ENCODE data around the gene SH3BP2. TPM values are rescaled to one million over a fixed set of nuclear protein-coding genes. Genes with fewer than 3 reads are reported as not detected.

Gene SH3BP2
- total RNA-seq, 1 donor from 2014 or later: 70.8 TPM

DNA sequence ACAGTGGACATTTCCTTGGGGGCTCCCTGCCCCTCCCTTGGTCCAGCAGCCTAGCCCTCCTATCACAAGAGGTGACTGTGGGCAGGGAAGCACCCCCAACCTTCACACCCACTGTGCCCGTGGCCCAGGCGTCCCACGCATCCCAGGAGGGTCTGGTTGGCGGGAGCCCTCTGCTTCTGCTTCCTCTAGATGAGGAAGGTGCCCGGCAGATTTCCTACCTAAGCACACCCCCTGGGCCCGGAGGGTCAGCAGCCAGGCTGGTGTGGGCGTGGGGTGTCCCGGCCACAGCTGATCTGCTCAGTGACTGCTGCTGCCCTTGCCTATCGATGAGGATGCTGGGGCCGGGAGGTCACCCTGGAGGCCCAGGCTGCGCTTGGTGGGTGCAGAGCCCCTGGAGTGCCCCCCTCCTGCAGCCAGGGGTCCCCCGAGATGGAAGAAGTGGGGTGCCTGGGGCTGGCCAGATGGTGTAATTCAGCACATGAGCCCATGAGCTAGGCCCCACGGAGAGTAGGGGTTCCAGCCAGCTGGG lies 12.2 kb downstream of the SH3BP2 start:
- TF ChIP-seq, protein P1, sequence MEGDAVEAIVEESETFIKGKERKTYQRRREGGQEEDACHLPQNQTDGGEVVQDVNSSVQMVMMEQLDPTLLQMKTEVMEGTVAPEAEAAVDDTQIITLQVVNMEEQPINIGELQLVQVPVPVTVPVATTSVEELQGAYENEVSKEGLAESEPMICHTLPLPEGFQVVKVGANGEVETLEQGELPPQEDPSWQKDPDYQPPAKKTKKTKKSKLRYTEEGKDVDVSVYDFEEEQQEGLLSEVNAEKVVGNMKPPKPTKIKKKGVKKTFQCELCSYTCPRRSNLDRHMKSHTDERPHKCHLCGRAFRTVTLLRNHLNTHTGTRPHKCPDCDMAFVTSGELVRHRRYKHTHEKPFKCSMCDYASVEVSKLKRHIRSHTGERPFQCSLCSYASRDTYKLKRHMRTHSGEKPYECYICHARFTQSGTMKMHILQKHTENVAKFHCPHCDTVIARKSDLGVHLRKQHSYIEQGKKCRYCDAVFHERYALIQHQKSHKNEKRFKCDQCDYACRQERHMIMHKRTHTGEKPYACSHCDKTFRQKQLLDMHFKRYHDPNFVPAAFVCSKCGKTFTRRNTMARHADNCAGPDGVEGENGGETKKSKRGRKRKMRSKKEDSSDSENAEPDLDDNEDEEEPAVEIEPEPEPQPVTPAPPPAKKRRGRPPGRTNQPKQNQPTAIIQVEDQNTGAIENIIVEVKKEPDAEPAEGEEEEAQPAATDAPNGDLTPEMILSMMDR (IDR thresholded peaks at IDR 0.05; ENCODE audit: unreplicated experiment): no peak
- Mint-ChIP-seq H3K4me3 (ENCODE audit: low read depth) (no peak overlapping the region), H3K4me1 (ENCODE audit: low read depth) (peaks cover 9% of the 10 kb centered on the region), H3K36me3 (ENCODE audit: insufficient read depth) (no peaks in the 10 kb centered on the region), H3K9me3 (ENCODE audit: low read depth) (no peaks in the 10 kb centered on the region), H3K27ac (no peak overlapping the region), H3K27me3 (peaks cover 3% of the 10 kb centered on the region)
- DNase-seq (ENCODE audit: low spot score, unreplicated experiment): no peak

DNA sequence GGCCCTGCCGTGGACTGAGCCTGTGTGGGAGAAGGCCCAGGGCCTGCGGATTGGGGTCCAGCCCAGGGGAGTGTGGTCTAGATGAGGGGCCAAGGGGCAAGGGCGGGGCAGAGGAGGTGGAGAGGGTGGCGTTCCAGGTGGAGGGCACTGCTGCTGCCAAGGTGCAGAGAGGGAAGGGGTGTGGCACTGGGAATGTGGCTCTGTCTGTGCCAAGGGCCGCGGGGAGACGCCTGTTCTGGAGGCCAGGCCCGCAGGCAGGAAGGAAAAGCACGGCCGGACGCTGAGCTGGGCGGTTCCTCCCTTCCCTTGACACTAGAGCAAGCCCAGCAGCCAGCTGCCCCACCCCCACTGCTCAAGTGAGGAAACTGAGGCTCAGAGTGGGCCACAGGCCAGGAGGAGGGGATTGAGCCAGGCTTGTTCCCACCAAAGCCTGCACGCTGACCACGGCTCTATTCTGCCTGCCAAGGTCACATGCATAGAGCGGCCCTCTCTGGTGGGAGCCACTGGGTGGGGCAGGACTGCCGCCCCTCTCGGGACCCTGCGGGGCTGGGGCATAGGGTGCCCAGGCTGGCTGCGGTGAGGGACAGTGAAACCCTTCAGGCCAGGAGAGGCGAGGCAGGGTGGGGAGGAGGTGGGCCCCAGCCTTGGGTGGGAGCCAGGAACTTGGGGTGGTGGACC lies 13.0 kb downstream of the SH3BP2 start:
- Mint-ChIP-seq H3K4me1 (ENCODE audit: low read depth) (peaks cover 6% of the 10 kb centered on the region), H3K9me3 (ENCODE audit: low read depth) (no peaks in the 10 kb centered on the region), H3K27ac (no peak overlapping the region), H3K36me3 (ENCODE audit: insufficient read depth) (no peaks in the 10 kb centered on the region), H3K27me3 (peaks cover 3% of the 10 kb centered on the region), H3K4me3 (ENCODE audit: low read depth) (no peak overlapping the region)
- no peak for DNase-seq (ENCODE audit: low spot score, unreplicated experiment)
- TF ChIP-seq, protein P1 (IDR thresholded peaks at IDR 0.05; ENCODE audit: unreplicated experiment): no peak

DNA sequence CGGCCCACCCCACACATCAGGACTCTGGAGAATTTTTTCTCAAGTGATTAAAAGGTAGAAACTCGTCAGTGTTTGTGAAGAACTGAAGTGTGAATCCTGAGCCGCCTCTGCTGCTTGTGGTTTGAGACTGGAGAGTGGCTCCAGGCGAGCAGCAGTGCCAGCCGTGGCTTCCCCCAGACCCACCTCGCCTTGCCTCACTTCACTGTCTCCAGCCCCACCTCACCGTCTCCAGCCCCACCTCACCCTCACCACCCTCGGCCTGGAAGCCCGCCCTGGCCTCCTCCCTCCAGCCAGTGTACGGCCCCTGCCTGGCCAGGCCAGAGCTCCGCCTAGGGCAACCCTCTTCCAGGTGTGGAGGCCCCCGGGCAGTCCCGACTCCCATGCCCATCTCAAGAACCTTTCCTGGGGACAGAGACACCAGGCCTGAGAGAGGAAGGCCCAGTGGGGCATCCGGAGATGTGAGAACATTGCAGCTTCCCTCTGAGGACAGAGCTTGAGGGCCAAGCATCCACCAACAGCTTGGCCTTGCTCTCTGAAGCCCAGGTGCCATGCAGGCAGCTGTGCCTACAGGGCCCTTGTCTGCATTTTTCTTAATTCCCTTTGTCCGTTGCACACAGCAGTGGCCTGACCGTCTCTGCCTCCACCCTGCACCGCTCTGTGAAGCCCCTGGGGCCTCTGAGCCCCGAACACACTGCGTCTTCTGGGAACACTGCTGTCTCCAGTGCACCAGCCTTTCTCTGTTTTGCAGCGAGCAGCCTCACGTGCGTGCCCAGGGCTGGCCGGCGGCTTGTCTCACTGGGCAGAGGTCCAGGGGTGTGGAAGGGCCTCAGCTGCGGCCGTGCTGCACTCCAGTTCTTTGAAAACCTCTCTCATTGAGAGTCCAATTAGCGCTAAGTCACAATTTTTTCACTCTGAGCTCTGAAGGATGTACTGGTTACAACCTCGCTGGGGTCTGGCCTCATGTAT lies 13.8 kb downstream of the SH3BP2 start:
- Mint-ChIP-seq H3K4me3 (ENCODE audit: low read depth) (no peak overlapping the region), H3K27me3 (peaks cover 3% of the 10 kb centered on the region), H3K4me1 (ENCODE audit: low read depth) (peaks cover 3% of the 10 kb centered on the region), H3K9me3 (ENCODE audit: low read depth) (no peaks in the 10 kb centered on the region), H3K27ac (no peak overlapping the region), H3K36me3 (ENCODE audit: insufficient read depth) (no peaks in the 10 kb centered on the region)
- DNase-seq (ENCODE audit: low spot score, unreplicated experiment): no peak
- TF ChIP-seq, protein P1 (IDR thresholded peaks at IDR 0.05; ENCODE audit: unreplicated experiment): no peak

DNA sequence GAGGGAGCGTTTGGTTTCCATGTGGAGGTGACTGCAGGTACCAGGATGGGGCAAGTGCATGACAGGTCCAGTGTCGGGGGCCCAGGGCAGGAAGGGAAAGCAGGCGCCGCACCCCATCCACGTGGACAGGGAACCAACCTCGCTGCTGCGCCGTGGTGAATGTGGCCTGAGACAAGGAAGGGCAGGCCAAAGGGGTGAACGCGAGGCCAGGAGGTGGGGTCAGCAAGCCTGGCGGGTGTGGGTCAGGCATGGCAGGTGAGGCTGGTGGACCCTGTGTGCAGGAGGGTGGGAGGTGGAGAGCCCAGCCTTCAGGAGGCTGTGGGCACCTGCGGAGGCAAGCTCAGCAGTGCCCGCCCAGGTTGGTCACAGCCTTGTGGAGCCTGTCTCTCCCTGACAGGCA lies 14.7 kb downstream of the SH3BP2 start:
- Mint-ChIP-seq H3K27me3 (peaks cover 3% of the 10 kb centered on the region), H3K27ac (no peak overlapping the region), H3K36me3 (ENCODE audit: insufficient read depth) (no peaks in the 10 kb centered on the region), H3K9me3 (ENCODE audit: low read depth) (no peaks in the 10 kb centered on the region), H3K4me3 (ENCODE audit: low read depth) (no peak overlapping the region), H3K4me1 (ENCODE audit: low read depth) (peaks cover 5% of the 10 kb centered on the region)
- TF ChIP-seq, protein P1 (IDR thresholded peaks at IDR 0.05; ENCODE audit: unreplicated experiment): no peak
- DNase-seq (ENCODE audit: low spot score, unreplicated experiment): no peak

DNA sequence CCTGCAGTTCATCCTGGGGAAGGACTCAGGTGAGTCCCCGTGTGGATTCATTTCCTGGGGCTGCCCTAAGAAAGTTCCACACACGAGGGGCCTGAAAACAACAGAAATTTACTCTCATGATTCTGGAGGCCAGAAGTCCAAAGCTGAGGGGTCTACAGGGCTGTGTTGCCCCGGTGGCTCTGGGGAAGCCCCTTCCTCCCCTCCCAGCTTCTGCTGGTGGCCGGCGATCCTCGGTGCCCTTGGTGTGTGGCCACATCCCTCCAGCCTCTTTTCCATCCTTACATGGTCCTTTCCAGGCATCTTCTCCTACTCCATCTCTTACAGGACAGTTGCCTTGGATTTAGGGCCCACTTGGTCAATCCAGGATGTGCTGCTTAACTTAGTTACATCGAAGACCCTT lies 15.1 kb downstream of the SH3BP2 start:
- H3K9me3 Mint-ChIP-seq (ENCODE audit: low read depth): no peaks in the 10 kb centered on the region
- no peak overlapping the region for H3K27ac Mint-ChIP-seq
- TF ChIP-seq, protein P1 (IDR thresholded peaks at IDR 0.05; ENCODE audit: unreplicated experiment): no peak
- H3K4me1 Mint-ChIP-seq (ENCODE audit: low read depth): peaks cover 5% of the 10 kb centered on the region
- no peaks in the 10 kb centered on the region for H3K36me3 Mint-ChIP-seq (ENCODE audit: insufficient read depth)
- DNase-seq (ENCODE audit: low spot score, unreplicated experiment): no peak
- H3K4me3 Mint-ChIP-seq (ENCODE audit: low read depth): no peak overlapping the region
- peaks cover 3% of the 10 kb centered on the region for H3K27me3 Mint-ChIP-seq

Measured in progenitor cell of endocrine pancreas (in vitro differentiated cells).